Endodermal cell (in vitro differentiated cells): ENCODE measurements around the gene DLG2. TPM values are rescaled to one million over a fixed set of nuclear protein-coding genes. Genes with fewer than 3 reads are reported as not detected.
A peak's percentile ranks its signal among the peaks of the same experiment; 100 is the strongest.

Source experiments
- DNase-seq: peaks from one replicate; pipeline ENCODE4 v3.0.0-alpha.2; 2017
- H3K27ac ChIP-seq: 2 replicates; pipeline ENCODE4 v1.5.1; 2013; ENCODE audit warnings: mild to moderate bottlenecking, low read depth, low read length, moderate library complexity
- H3K27me3 ChIP-seq: 2 replicates; pipeline ENCODE4 v1.6.1; 2013; ENCODE audit warnings: mild to moderate bottlenecking, low read length, moderate library complexity; ENCODE audit not compliant: insufficient read depth, control insufficient read depth, poor library complexity, severe bottlenecking
- H3K36me3 ChIP-seq: 2 replicates; pipeline ENCODE4 v1.7.0; 2013; ENCODE audit warnings: mild to moderate bottlenecking, low read length, moderate library complexity; ENCODE audit not compliant: control insufficient read depth, insufficient read depth
- H3K4me1 ChIP-seq: one replicate; pipeline ENCODE4 v1.7.0; 2013; ENCODE audit warnings: low read length; ENCODE audit not compliant: control insufficient read depth, insufficient read depth
- H3K4me3 ChIP-seq: 2 replicates; pipeline ENCODE4 v1.5.1; 2013; ENCODE audit warnings: mild to moderate bottlenecking, low read length, moderate library complexity
- H3K9ac ChIP-seq: 2 replicates; pipeline ENCODE4 v1.6.1; 2013; ENCODE audit warnings: mild to moderate bottlenecking, low read length, moderate library complexity; ENCODE audit not compliant: poor library complexity, severe bottlenecking; ENCODE audit errors: extremely low read depth
- H3K9me3 ChIP-seq: 2 replicates; pipeline ENCODE4 v1.6.1; 2013; ENCODE audit warnings: mild to moderate bottlenecking, low read length, moderate library complexity; ENCODE audit not compliant: control insufficient read depth
- H3K27ac Mint-ChIP-seq: 2 replicates; pipeline ENCODE4 v1.8.0; 2020; ENCODE audit warnings: mixed read lengths
- H3K27me3 Mint-ChIP-seq: 2 replicates; pipeline ENCODE4 v1.8.0; 2021; ENCODE audit warnings: mild to moderate bottlenecking, mixed read lengths; ENCODE audit not compliant: insufficient read depth
- H3K36me3 Mint-ChIP-seq: 2 replicates; pipeline ENCODE4 v1.8.0; 2020; ENCODE audit warnings: low read depth, mixed read lengths
- H3K4me1 Mint-ChIP-seq: 2 replicates; pipeline ENCODE4 v1.8.0; 2020; ENCODE audit warnings: mixed read lengths
- H3K4me3 Mint-ChIP-seq: 2 replicates; pipeline ENCODE4 v1.8.0; 2020; ENCODE audit warnings: mild to moderate bottlenecking, moderate library complexity, mixed read lengths
- H3K9me3 Mint-ChIP-seq: 2 replicates; pipeline ENCODE4 v1.8.0; 2020; ENCODE audit warnings: mild to moderate bottlenecking, mixed read lengths
- CTCF ChIP-seq: fragments of 200-600 bp; sonication (generic); conservative IDR thresholded peaks from 2 replicates; pipeline ENCODE4 v1.5.0; 2021; ENCODE audit warnings: antibody characterized with exemption, mild to moderate bottlenecking
- WGBS, 2 experiments: methylation state at CpG; one replicate each; pipeline versions ENCODE4 v1.1.5 to v1.1.7; 2013; ENCODE audit warnings: missing lambda C conversion rate in 2 of 2, mixed read lengths in 1 of 2; ENCODE audit not compliant: insufficient coverage in 1 of 2, insufficient read length in 1 of 2; 5-methylcytosine and 5-hydroxymethylcytosine counted together
- total RNA-seq, 2 donors: library from RNA; stranded (reverse); fragmentation: NEBNext Ultra II Directional in 1 of 2; extraction: Animal tissue kit (Norgen Biotek cat#: 25700) in 1 of 2; gene quantifications; 2 replicates in 1 of 2; 3 replicates in 1 of 2; pipeline ENCODE4 v1.2.1, GENCODE V29; 2021

DLG2 gene
- total RNA-seq, 2 donors from 2014 or later: 9.6 to 10.6 TPM

GRCh38 chr11:83408946-83409345, 2218.2 kb downstream of the DLG2 start:
- DNase-seq: no peak
- peaks cover 13% of the 10 kb centered on the region for H3K9me3 Mint-ChIP-seq
- peaks cover 3% of the 10 kb centered on the region for H3K36me3 Mint-ChIP-seq
- H3K36me3 ChIP-seq: no peaks in the 10 kb centered on the region
- H3K4me1 ChIP-seq: no peaks in the 10 kb centered on the region
- no peak overlapping the region for H3K4me3 ChIP-seq
- no peak overlapping the region for H3K27ac Mint-ChIP-seq
- no peak overlapping the region for H3K27ac ChIP-seq
- H3K4me1 Mint-ChIP-seq: peaks cover 11% of the 10 kb centered on the region
- peak; percentile 45 for TF ChIP-seq CTCF
- peaks cover 8% of the 10 kb centered on the region for H3K9me3 ChIP-seq
- 90% methylated on average over 1 of the region's 1 CpG; no CpG with 5 or more reads in 1 of the 2 experiments for WGBS, 2 experiments
- H3K27me3 Mint-ChIP-seq: no peaks in the 10 kb centered on the region
- H3K27me3 ChIP-seq: no peaks in the 10 kb centered on the region
- H3K4me3 Mint-ChIP-seq: no peak overlapping the region
- H3K9ac ChIP-seq: no peak overlapping the region

Other genes with a start within 250 kb of the DLG2 start
- 10 to 100 TPM; 56.4 to 57.3 TPM for gene TMEM126B, start 1.2 kb upstream of the DLG2 start, total RNA-seq
- gene TMEM126A, start 20.6 kb upstream of the DLG2 start, total RNA-seq: 10 to 100 TPM; 26.3 to 26.7 TPM
- gene CREBZF, start 37.8 kb upstream of the DLG2 start, total RNA-seq: 10 to 100 TPM; 39.3 to 47.5 TPM
- gene CCDC89, start 58.9 kb upstream of the DLG2 start, total RNA-seq: not detected
- 1 to 10 TPM; 1.7 to 3.4 TPM for gene SYTL2, start 183.8 kb upstream of the DLG2 start, total RNA-seq
- gene CCDC83, start 228.0 kb upstream of the DLG2 start, total RNA-seq: not detected